ENCODE results near the gene CS.
"Not testable (repeated sequence)": the region's sequence is repeated elsewhere in the genome, so short reads cannot be mapped to it uniquely, and the experiment has no call there.

CS gene

DNA sequence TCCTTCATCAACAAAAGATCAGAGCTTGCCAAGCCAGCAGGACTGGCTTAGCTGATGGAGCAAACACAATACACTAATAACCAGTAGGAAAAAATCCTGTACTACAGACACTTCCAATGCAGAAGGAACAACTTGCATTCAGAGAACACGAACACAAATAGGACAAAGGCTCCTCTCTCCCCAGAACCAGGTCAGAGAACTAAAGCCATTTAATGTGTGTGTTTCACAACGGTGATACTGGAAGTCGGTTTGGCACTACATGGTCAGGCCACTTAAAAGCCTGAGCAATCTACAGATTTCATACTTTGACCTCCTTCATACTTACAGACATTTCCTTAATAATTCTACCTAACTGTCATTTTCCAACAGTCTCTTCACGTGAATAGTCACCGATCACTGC lies 6.3 kb downstream of the CS start:
- no peak overlapping the region for H3K27ac ChIP-seq (ENCODE audit: poor library complexity, severe bottlenecking)
- peaks cover 18% of the 10 kb centered on the region for H3K4me1 ChIP-seq (ENCODE audit: insufficient read depth, poor library complexity, severe bottlenecking)
- H3K9me3 ChIP-seq (ENCODE audit: severe bottlenecking): no peaks in the 10 kb centered on the region
- ATAC-seq (ENCODE audit: low read depth): no peak
- H3K4me3 ChIP-seq (ENCODE audit: severe bottlenecking): no peak overlapping the region
- TF ChIP-seq, protein P1, sequence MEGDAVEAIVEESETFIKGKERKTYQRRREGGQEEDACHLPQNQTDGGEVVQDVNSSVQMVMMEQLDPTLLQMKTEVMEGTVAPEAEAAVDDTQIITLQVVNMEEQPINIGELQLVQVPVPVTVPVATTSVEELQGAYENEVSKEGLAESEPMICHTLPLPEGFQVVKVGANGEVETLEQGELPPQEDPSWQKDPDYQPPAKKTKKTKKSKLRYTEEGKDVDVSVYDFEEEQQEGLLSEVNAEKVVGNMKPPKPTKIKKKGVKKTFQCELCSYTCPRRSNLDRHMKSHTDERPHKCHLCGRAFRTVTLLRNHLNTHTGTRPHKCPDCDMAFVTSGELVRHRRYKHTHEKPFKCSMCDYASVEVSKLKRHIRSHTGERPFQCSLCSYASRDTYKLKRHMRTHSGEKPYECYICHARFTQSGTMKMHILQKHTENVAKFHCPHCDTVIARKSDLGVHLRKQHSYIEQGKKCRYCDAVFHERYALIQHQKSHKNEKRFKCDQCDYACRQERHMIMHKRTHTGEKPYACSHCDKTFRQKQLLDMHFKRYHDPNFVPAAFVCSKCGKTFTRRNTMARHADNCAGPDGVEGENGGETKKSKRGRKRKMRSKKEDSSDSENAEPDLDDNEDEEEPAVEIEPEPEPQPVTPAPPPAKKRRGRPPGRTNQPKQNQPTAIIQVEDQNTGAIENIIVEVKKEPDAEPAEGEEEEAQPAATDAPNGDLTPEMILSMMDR (IDR thresholded peaks at IDR 0.05; ENCODE audit: poor library complexity, severe bottlenecking): no peak
- no peaks in the 10 kb centered on the region for H3K27me3 ChIP-seq (ENCODE audit: insufficient read depth, poor library complexity, severe bottlenecking)
- peaks cover 59% of the 10 kb centered on the region for H3K36me3 ChIP-seq (ENCODE audit: low read depth)
- no peak for DNase-seq (ENCODE audit: low spot score)

GRCh38 chr12:56288705-56289387 lies 11.3 kb downstream of the CS start:
- H3K4me3 ChIP-seq (ENCODE audit: severe bottlenecking): no peak overlapping the region
- DNase-seq (ENCODE audit: low spot score) (no peak), ATAC-seq (ENCODE audit: low read depth) (no peak)
- TF ChIP-seq, protein P1 (IDR thresholded peaks at IDR 0.05; ENCODE audit: poor library complexity, severe bottlenecking): no peak
- no peaks in the 10 kb centered on the region for H3K9me3 ChIP-seq (ENCODE audit: severe bottlenecking)
- H3K27ac ChIP-seq (ENCODE audit: poor library complexity, severe bottlenecking): no peak overlapping the region
- H3K4me1 ChIP-seq (ENCODE audit: insufficient read depth, poor library complexity, severe bottlenecking): peaks cover 14% of the 10 kb centered on the region
- H3K27me3 ChIP-seq (ENCODE audit: insufficient read depth, poor library complexity, severe bottlenecking): no peaks in the 10 kb centered on the region
- H3K36me3 ChIP-seq (ENCODE audit: low read depth): peaks cover 54% of the 10 kb centered on the region

GRCh38 chr12:56286044-56286830 lies 13.9 kb downstream of the CS start:
- Histone ChIP-seq H3K27me3 (ENCODE audit: insufficient read depth, poor library complexity, severe bottlenecking) (no peaks in the 10 kb centered on the region), H3K9me3 (ENCODE audit: severe bottlenecking) (peaks cover 2% of the 10 kb centered on the region), H3K4me1 (ENCODE audit: insufficient read depth, poor library complexity, severe bottlenecking) (peaks cover 6% of the 10 kb centered on the region), H3K4me3 (ENCODE audit: severe bottlenecking) (no peak overlapping the region), H3K27ac (ENCODE audit: poor library complexity, severe bottlenecking) (no peak overlapping the region), H3K36me3 (ENCODE audit: low read depth) (peaks cover 78% of the 10 kb centered on the region)
- TF ChIP-seq, protein P1 (IDR thresholded peaks at IDR 0.05; ENCODE audit: poor library complexity, severe bottlenecking): no peak
- DNase-seq (ENCODE audit: low spot score) (no peak), ATAC-seq (ENCODE audit: low read depth) (no peak)

DNA sequence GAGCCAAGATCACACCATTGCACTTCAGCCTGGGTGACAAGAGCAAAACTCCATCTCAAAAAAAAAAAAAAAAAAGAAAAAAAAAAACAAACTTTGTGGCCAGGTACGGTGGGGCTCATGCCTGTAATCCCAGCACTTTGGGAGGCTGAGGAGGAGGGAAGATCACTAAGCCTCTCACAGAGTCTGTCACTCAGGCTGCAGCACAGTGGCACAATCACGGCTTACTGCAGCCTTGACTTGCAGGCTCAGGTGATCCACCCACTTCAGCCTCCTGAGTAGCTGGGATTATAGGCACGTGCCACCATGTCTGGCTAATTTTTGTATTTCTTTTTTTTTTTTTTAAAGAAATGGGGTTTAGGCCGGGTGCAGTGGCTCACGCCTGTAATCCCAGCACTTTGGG lies 15.9 kb downstream of the CS start:
- not testable (repeated sequence) for H3K27me3 ChIP-seq (ENCODE audit: insufficient read depth, poor library complexity, severe bottlenecking); ATAC-seq (ENCODE audit: low read depth); H3K27ac ChIP-seq (ENCODE audit: poor library complexity, severe bottlenecking); H3K4me3 ChIP-seq (ENCODE audit: severe bottlenecking); H3K9me3 ChIP-seq (ENCODE audit: severe bottlenecking); DNase-seq (ENCODE audit: low spot score); H3K4me1 ChIP-seq (ENCODE audit: insufficient read depth, poor library complexity, severe bottlenecking)
- H3K36me3 ChIP-seq (ENCODE audit: low read depth): peaks cover 74% of the 10 kb centered on the region

DNA sequence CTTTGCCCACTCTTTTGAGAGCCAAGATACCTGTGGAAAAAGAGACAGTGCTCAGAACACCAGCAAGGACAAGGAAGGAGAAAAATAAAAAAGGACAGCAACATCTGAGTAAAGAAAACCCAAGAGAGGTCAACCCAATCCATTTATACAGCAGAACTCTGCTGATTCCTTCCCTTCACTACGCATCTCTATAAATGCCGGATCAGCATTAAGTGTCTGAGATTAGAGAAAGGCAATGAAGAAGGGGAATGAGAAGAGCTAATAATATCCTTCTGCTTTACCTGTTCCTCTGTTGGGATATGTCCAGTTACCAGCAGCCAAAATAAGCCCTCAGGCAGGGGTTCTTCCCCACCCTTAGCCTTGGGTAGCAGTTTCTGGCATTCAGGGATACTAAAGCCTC lies 17.6 kb downstream of the CS start:
- Histone ChIP-seq H3K36me3 (ENCODE audit: low read depth) (peaks cover 86% of the 10 kb centered on the region), H3K9me3 (ENCODE audit: severe bottlenecking) (peaks cover 2% of the 10 kb centered on the region), H3K4me1 (ENCODE audit: insufficient read depth, poor library complexity, severe bottlenecking) (no peaks in the 10 kb centered on the region), H3K4me3 (ENCODE audit: severe bottlenecking) (no peak overlapping the region), H3K27ac (ENCODE audit: poor library complexity, severe bottlenecking) (no peak overlapping the region), H3K27me3 (ENCODE audit: insufficient read depth, poor library complexity, severe bottlenecking) (no peaks in the 10 kb centered on the region)
- ATAC-seq (ENCODE audit: low read depth) (no peak), DNase-seq (ENCODE audit: low spot score) (no peak)
- TF ChIP-seq, protein P1 (IDR thresholded peaks at IDR 0.05; ENCODE audit: poor library complexity, severe bottlenecking): no peak

Data from RWPE2 (cell line).